Karpas-422 (cell line): Measurements from ENCODE around the gene OPA3. TPM values are rescaled to one million over a fixed set of nuclear protein-coding genes. Genes with fewer than 3 reads are reported as not detected.

Experiments
- DNase-seq: peaks from one replicate; pipeline ENCODE4 v3.0.0-alpha.2; 2015
- H2AFZ ChIP-seq: fragments of 200-600 bp; sonication (generic); 2 replicates; pipeline ENCODE4 v1.6.1; 2014; ENCODE audit warnings: antibody characterized with exemption, low read length, mixed read lengths
- H3K27ac ChIP-seq: fragments of 200-600 bp; sonication (generic); 2 replicates; pipeline ENCODE4 v1.5.1; 2014; ENCODE audit warnings: mild to moderate bottlenecking, low read length, moderate library complexity
- H3K27me3 ChIP-seq: fragments of 200-600 bp; sonication (generic); 2 replicates; pipeline ENCODE4 v1.6.1; 2014; ENCODE audit warnings: low read length, mixed read lengths
- H3K36me3 ChIP-seq: fragments of 200-600 bp; sonication (generic); 2 replicates; pipeline ENCODE4 v1.6.1; 2014; ENCODE audit warnings: low read length, mixed read lengths; ENCODE audit not compliant: insufficient read depth
- H3K4me1 ChIP-seq: fragments of 200-600 bp; sonication (generic); 2 replicates; pipeline ENCODE4 v1.6.1; 2014; ENCODE audit warnings: mild to moderate bottlenecking, low read length, mixed read lengths
- H3K4me2 ChIP-seq: fragments of 200-600 bp; sonication (generic); 2 replicates; pipeline ENCODE4 v1.6.1; 2014; ENCODE audit warnings: low read length, low read depth, mild to moderate bottlenecking; ENCODE audit not compliant: poor library complexity, severe bottlenecking
- H3K4me3 ChIP-seq: fragments of 200-600 bp; sonication (generic); 2 replicates; pipeline ENCODE4 v1.5.1; 2014; ENCODE audit warnings: mild to moderate bottlenecking, antibody characterized with exemption, low read length, mixed read lengths
- H3K79me2 ChIP-seq: fragments of 200-600 bp; sonication (generic); 2 replicates; pipeline ENCODE4 v1.6.1; 2014; ENCODE audit warnings: mild to moderate bottlenecking, low read length, mixed read lengths
- H3K9ac ChIP-seq: fragments of 200-600 bp; sonication (generic); 2 replicates; pipeline ENCODE4 v1.6.0; 2014; ENCODE audit warnings: low read length
- H3K9me2 ChIP-seq: fragments of 200-600 bp; sonication (generic), shearing (Covaris generic); replicated peaks from 2 replicates; pipeline ENCODE4 v1.6.0; 2014; ENCODE audit warnings: mild to moderate bottlenecking, low read length, moderate library complexity; ENCODE audit not compliant: insufficient read depth
- H3K9me3 ChIP-seq: fragments of 300-700, 200-600 bp; sonication (generic); 2 replicates; pipeline ENCODE4 v1.6.1; 2014; ENCODE audit warnings: low read length, mixed read lengths
- H4K20me1 ChIP-seq: fragments of 200-600 bp; sonication (generic); 2 replicates; pipeline ENCODE4 v1.6.1; 2014; ENCODE audit warnings: mild to moderate bottlenecking, antibody characterized with exemption, low read length, low read depth; ENCODE audit not compliant: insufficient read depth
- total RNA-seq: library from RNA; depleted of rRNA; stranded (reverse); fragments of >200 nt; shearing (Covaris generic); gene quantifications from 2 replicates; pipeline ENCODE4 v1.2.3, GENCODE V29; 2014; ENCODE audit warnings: low replicate concordance

The OPA3 gene
- total RNA-seq, 1 experiment from 2014 or later, result 4.7 TPM

DNA sequence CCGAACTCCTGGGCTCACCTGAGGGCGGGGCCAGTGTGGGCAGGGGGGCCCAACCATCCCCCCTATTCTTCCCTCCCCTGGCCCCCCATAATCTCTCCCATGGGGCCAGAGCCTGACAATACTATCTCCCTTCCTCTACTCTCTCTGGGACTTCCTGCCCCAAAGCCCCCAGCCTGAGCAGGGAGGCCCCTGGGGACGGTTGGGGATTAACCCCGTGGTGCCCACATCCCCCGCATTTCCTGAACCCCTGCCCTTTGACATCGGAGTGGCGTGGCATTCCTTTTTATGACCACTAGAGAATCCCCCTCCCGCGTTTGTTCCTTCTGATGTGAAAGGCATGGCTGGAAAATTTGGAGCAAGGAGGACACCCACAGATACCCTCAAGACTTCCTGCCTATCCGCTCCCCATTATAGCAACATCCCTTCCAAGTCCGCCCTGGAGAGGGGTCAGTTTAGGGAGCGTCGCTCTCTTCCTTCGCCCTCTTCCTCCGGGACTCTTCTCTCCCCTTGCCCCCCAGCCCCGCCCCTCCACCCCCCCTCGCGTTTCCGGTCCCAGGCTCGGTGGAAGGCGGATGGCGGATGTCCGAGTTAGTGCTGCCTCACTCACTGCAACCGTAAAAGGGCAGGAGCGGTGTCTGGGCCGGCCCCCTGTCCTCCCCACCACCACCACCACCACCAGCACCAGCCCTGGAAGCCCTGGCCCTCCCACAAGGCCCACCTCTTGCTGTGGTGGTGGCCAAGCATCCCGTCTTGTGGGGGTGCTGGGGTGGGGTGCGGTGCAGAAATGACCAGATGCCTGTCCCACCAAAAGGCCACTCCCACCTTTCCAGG is 75.5 kb downstream of the OPA3 start:
- no peaks in the 10 kb centered on the region for H3K9me2 ChIP-seq
- peak overlapping the region; percentile 99 for H3K4me3 ChIP-seq
- peaks cover 66% of the 10 kb centered on the region for H3K79me2 ChIP-seq
- H3K4me2 ChIP-seq, result peak overlapping the region; percentile 80
- peaks cover 5% of the 10 kb centered on the region; the same call in 1 of the 2 replicates for H4K20me1 ChIP-seq
- peaks cover 48% of the 10 kb centered on the region for H3K4me1 ChIP-seq
- no peaks in the 10 kb centered on the region for H3K9me3 ChIP-seq
- peak overlapping the region; percentile 87 for H3K27ac ChIP-seq
- H2AFZ ChIP-seq, result no peak overlapping the region
- peak; percentile 77 for DNase-seq
- H3K36me3 ChIP-seq, result no peaks in the 10 kb centered on the region
- no peaks in the 10 kb centered on the region for H3K27me3 ChIP-seq
- H3K9ac ChIP-seq, result peak overlapping the region; percentile 96

DNA sequence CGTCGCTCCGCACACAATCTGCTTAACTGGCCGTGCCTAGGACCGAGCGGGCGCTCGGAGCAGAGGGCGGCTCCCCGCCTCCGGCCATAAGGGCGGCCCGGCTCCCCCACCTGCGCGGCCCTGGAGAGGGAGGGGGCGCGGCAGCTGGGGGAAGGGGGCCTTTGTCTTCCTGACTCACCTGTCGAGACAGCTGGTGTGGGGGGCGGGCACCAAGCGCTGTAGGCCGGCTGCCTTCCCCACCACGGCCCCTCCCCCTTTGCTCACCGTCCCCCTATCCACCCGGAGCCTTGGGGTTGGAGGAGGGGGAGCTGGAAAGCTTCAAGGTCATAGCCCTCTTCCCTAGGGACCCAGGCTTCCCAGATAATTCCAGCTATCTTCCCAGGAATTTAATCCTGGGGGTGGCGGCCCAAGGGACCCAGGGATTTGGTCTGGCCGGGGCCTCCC is 76.2 kb downstream of the OPA3 start:
- peaks cover 5% of the 10 kb centered on the region; the same call in 1 of the 2 replicates for H4K20me1 ChIP-seq

GRCh38 chr19:45507872-45508416 is 76.7 kb downstream of the OPA3 start:
- Histone ChIP-seq H3K4me1 (peaks cover 38% of the 10 kb centered on the region), H4K20me1 (peaks cover 5% of the 10 kb centered on the region; the same call in 1 of the 2 replicates), H3K9me3 (no peaks in the 10 kb centered on the region)

More for the DNA sequence above, 76.2 kb downstream of the OPA3 start:
- peak overlapping the region; percentile 99 for H3K4me3 ChIP-seq
- no peaks in the 10 kb centered on the region for H3K9me2 ChIP-seq
- peaks cover 60% of the 10 kb centered on the region for H3K79me2 ChIP-seq
- no peaks in the 10 kb centered on the region for H3K9me3 ChIP-seq
- peak overlapping the region; percentile 87 for H3K27ac ChIP-seq
- no peaks in the 10 kb centered on the region for H3K27me3 ChIP-seq
- DNase-seq, result peak; percentile 79
- H3K4me1 ChIP-seq, result peaks cover 41% of the 10 kb centered on the region
- no peak overlapping the region for H2AFZ ChIP-seq
- no peaks in the 10 kb centered on the region for H3K36me3 ChIP-seq
- peak overlapping the region; percentile 80 for H3K4me2 ChIP-seq
- peak overlapping the region; percentile 96 for H3K9ac ChIP-seq

GRCh38 chr19:45506989-45507871 is 77.4 kb downstream of the OPA3 start, which contains the start of gene VASP:
TSS of gene VASP (plus strand) at chr19:45507479. CDS start at chr19:45507772, 293 bp downstream.
- Histone ChIP-seq H3K4me3 (peak within 1 kb of the TSS; percentile 99), H3K27ac (peak within 1 kb of the TSS; percentile 87), H3K4me2 (peak within 1 kb of the TSS; percentile 80), H3K27me3 (no peaks in the 10 kb centered on the region), H3K79me2 (peaks cover 49% of the 10 kb centered on the region), H4K20me1 (peaks cover 5% of the 10 kb centered on the region; the same call in 1 of the 2 replicates), H2AFZ (peak within 1 kb of the TSS; percentile 84), H3K9me3 (no peaks in the 10 kb centered on the region), H3K4me1 (peaks cover 37% of the 10 kb centered on the region), H3K36me3 (no peaks in the 10 kb centered on the region), H3K9ac (peak within 1 kb of the TSS; percentile 96), H3K9me2 (no peaks in the 10 kb centered on the region)
- DNase-seq, result peak; percentile 97

More at GRCh38 chr19:45507872-45508416, 76.7 kb downstream of the OPA3 start:
- Histone ChIP-seq H3K27me3 (no peaks in the 10 kb centered on the region), H3K4me2 (peak overlapping the region; percentile 80), H3K36me3 (no peaks in the 10 kb centered on the region), H3K9me2 (no peaks in the 10 kb centered on the region), H3K4me3 (peak overlapping the region; percentile 99), H3K27ac (peak overlapping the region; percentile 87), H3K79me2 (peaks cover 55% of the 10 kb centered on the region), H3K9ac (peak overlapping the region; percentile 96), H2AFZ (no peak overlapping the region)
- DNase-seq, result peak; percentile 64

GRCh38 chr19:45506246-45506988 is 78.2 kb downstream of the OPA3 start:
- Histone ChIP-seq H4K20me1 (peaks cover 5% of the 10 kb centered on the region; the same call in 1 of the 2 replicates), H3K9me2 (no peaks in the 10 kb centered on the region), H3K4me2 (peak overlapping the region; percentile 80), H3K9ac (peak overlapping the region; percentile 96), H3K79me2 (peaks cover 41% of the 10 kb centered on the region), H3K4me1 (peaks cover 32% of the 10 kb centered on the region), H3K4me3 (peak overlapping the region; percentile 99), H3K27me3 (no peaks in the 10 kb centered on the region), H2AFZ (peak overlapping the region; percentile 84; the same call in 1 of the 2 replicates), H3K27ac (peak overlapping the region; percentile 87), H3K36me3 (no peaks in the 10 kb centered on the region), H3K9me3 (no peaks in the 10 kb centered on the region)
- peak; percentile 98 for DNase-seq

DNA sequence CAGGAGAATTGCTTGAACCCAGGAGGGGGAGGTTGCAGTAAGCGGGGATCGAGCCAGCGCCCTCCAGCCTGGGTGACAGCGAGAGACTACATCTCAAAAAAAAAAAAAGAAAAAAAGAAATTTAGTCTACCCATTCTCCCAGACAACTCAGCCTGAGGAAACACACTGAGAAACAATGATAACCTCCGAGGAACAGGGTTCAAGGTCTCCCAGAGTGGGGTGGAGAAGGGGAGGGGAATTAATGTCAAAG is 78.7 kb downstream of the OPA3 start:
- no peak for DNase-seq
- H3K36me3 ChIP-seq, result 0 out of 2 replicates have a peak, but pooled peaks cover 3% of the 10 kb centered on the region
- H2AFZ ChIP-seq, result peak overlapping the region; percentile 21; the same call in 1 of the 2 replicates
- H3K9ac ChIP-seq, result peak overlapping the region; percentile 96
- H3K27ac ChIP-seq, result no peak overlapping the region
- H3K79me2 ChIP-seq, result peaks cover 36% of the 10 kb centered on the region
- peak overlapping the region; percentile 99 for H3K4me3 ChIP-seq
- H3K9me2 ChIP-seq, result no peaks in the 10 kb centered on the region
- peaks cover 30% of the 10 kb centered on the region for H3K4me1 ChIP-seq
- peaks cover 8% of the 10 kb centered on the region; the same call in 1 of the 2 replicates for H4K20me1 ChIP-seq
- H3K4me2 ChIP-seq, result peak overlapping the region; percentile 80
- H3K9me3 ChIP-seq, result no peaks in the 10 kb centered on the region
- H3K27me3 ChIP-seq, result no peaks in the 10 kb centered on the region

GRCh38 chr19:45505151-45505995 is 79.2 kb downstream of the OPA3 start:
- Histone ChIP-seq H3K9ac (peak overlapping the region; percentile 96), H3K4me2 (peak overlapping the region; percentile 80), H3K27ac (no peak overlapping the region), H3K36me3 (0 out of 2 replicates have a peak, but pooled peaks cover 3% of the 10 kb centered on the region), H3K9me3 (no peaks in the 10 kb centered on the region), H4K20me1 (peaks cover 8% of the 10 kb centered on the region; the same call in 1 of the 2 replicates), H3K9me2 (no peaks in the 10 kb centered on the region), H3K27me3 (no peaks in the 10 kb centered on the region), H3K4me1 (peaks cover 30% of the 10 kb centered on the region), H3K4me3 (peak overlapping the region; percentile 99; the same call in 1 of the 2 replicates), H2AFZ (no peak overlapping the region), H3K79me2 (peaks cover 30% of the 10 kb centered on the region)
- DNase-seq, result no peak
